Stimulated activated CD4-positive, alpha-beta T cell treated with anti-CD3 and anti-CD28 coated beads, Interleukin-15, amount 100 ng/mL, for 1 hour (primary cell): ENCODE measurements around the gene RGS9BP.
"Not testable (repeated sequence)": the region's sequence is repeated elsewhere in the genome, so short reads cannot be mapped to it uniquely, and the experiment has no call there.

Experiments used
- DNase-seq, 2 donors: peaks; one replicate each; pipeline ENCODE4 v3.0.0-alpha.2; 2020; ENCODE audit warnings: low read depth in 1 of 2, low spot score in 1 of 2

RGS9BP gene, protein sequence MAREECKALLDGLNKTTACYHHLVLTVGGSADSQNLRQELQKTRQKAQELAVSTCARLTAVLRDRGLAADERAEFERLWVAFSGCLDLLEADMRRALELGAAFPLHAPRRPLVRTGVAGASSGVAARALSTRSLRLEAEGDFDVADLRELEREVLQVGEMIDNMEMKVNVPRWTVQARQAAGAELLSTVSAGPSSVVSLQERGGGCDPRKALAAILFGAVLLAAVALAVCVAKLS

DNA sequence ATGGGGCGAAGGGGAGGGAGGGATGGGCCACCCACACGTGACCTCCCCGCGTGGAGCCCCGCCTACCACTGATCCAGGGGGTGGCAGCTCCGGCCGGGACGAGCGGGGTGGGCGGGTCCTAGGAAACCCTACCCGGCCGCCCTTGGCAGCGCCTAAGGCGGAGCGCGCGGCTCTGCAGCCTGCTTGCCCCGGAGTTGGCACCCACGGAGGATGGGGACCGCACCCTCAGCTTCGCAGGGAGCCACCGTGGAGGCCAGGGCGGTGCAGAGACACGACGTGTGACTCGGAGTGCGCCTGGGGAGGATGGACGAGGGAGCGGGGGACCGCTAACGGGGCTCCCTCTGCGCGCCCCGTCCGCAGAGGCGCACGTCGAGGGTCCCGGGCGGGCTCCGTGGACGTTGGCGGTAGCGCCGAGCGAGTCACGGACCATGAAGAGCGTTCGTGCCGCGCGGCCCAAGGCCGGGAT lies at the start of gene RGS9BP:
RGS9BP (plus strand) TSS at position 129 of the 466 bp plus-strand sequence. CDS start 416 bp downstream, outside the sequence.
- DNase-seq: peak; percentile 33 to 45

GRCh38 chr19:32626969-32627368 lies 48.7 kb upstream of the RGS9BP start:
- no peak for DNase-seq

- DNase-seq: no peak
Measured at GRCh38 chr19:32627714-32628270, 47.9 kb upstream of the RGS9BP start.

DNA sequence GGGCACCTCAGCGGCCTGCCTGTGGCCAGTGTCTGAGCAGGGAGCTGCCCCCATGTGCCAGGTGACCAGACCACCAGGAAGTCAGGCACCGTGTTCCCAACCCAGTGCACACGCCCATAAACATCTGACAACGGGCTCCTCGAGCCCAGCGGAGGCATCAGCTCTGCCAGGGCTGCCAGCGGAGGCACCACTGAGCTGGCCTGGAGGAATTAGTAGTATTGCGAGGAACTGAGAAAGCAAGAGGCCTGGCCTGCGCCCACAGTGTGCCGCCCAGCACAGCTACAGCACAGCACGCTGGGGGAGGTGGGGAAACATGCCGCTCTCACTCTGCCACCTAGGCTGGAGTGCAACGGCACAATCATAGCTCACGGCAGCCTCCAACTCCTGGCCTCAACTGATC lies 45.3 kb upstream of the RGS9BP start:
- DNase-seq: no peak

DNA sequence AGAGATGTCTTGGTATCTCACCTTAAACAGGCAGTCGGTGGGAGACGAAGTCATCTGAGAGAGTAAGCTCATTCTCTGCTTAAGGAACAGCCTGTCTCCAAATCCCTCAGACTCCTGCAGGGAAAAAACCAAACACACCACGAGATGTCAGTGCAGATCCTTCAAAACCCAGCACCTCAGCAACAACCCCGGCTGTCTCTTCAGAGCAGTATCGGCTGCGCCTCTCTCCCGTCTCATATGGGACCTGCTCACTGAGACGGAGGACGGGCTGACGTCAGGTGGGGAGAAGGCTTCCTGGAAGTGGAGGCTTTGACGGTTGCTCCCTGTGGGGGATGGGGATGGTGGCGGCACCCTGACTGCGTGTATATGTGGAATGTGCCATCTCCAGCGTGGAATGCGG lies 44.3 kb upstream of the RGS9BP start:
- no peak for DNase-seq

- DNase-seq: no peak
Measured at GRCh38 chr19:32637480-32637879, 38.2 kb upstream of the RGS9BP start.

GRCh38 chr19:32638625-32639024 lies 37.0 kb upstream of the RGS9BP start:
- no peak for DNase-seq

- peak; percentile 26 to 31 for DNase-seq
Measured at GRCh38 chr19:32642771-32643170, 32.9 kb upstream of the RGS9BP start.

- DNase-seq: no peak
Measured at GRCh38 chr19:32646556-32646955, 29.1 kb upstream of the RGS9BP start.

GRCh38 chr19:32647361-32647760 lies 28.3 kb upstream of the RGS9BP start:
- DNase-seq: no peak

DNA sequence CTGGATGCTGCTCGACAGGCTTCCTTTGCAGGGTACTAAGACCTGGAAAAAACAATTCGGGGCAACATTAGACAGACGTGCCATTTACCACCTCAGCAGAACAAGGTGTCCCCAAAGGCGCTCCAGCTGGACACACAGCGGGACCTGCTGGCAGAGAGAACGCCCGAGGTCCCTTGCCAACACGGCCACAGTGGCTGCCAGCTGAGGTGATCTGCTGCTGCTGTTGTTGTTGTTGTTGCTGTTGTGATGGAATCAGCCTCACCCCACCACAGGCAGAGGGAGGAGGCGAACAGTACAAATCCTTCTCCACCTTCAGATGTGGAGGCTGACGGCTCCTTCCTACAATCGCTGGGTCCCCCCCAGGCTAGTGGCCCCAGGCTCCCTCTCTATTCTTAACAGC lies 25.9 kb upstream of the RGS9BP start:
- DNase-seq: no peak

- no peak for DNase-seq
Measured at GRCh38 chr19:32650671-32651070, 25.0 kb upstream of the RGS9BP start.

DNA sequence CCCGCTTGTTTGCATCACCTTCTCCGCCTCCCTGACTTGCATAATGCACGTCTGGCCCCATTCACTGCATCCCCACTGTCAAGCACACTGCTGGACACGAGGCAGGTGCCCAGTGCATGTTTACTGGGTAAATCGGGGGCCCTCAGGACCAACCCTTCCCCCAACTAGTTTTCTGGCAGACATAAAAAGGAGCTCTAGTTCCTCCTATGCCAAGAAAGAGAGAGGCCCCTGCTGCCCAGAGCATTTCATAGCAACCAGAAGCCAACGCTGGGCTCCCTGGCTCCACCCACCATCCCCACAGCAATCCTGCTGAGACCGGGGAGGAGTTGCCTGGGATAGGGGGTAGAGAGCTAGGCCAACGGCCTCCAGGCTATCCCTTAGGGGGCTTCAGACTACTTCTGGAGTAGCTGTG lies 23.9 kb upstream of the RGS9BP start:
- no peak for DNase-seq

GRCh38 chr19:32652331-32652730 lies 23.3 kb upstream of the RGS9BP start:
- DNase-seq: not testable (repeated sequence)

GRCh38 chr19:32652894-32653598 lies 22.6 kb upstream of the RGS9BP start:
- DNase-seq: no peak

GRCh38 chr19:32653599-32653915 lies 22.1 kb upstream of the RGS9BP start:
- no peak for DNase-seq

DNA sequence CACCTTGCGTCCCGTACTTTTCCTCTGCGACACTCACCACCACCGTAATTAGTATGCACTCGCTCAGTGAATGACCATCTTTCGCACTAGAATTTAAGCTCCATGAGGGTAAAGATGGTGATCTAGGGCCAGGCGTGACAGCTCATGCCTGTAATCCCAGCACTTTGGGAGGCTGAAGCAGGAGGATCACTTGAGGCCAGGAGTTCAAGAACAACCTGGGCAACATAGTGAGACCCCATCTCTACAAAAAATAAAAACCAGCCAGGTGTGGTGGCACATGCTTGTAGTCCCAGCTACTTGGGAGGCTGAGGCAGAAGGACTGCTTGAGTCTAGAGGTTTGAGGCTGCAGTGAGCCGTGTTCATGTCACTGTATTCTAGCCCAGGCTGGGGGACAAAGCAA lies 19.3 kb upstream of the RGS9BP start:
- DNase-seq: not testable (repeated sequence)

DNA sequence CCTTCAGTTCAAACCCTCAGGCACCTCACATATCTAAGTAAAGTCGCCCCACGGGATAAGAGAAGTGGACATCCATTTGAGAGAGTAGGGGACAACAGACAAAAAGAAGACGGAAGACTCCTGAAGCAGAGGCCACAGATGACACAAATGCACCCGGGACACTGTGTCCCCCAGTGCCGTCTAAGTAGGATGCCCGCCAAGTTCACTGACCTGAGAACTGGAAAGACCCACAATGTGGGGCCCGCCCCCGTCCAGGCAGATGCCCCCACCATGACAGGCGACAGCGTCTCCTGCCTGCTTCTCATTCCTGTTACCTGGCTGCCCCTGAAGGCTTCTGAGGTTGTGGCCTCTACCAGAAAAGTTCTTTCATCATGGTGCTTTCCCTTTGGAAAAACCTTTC lies 17.6 kb upstream of the RGS9BP start:
- DNase-seq: no peak

- DNase-seq: no peak
Measured at GRCh38 chr19:32658527-32658926, 17.1 kb upstream of the RGS9BP start.

DNA sequence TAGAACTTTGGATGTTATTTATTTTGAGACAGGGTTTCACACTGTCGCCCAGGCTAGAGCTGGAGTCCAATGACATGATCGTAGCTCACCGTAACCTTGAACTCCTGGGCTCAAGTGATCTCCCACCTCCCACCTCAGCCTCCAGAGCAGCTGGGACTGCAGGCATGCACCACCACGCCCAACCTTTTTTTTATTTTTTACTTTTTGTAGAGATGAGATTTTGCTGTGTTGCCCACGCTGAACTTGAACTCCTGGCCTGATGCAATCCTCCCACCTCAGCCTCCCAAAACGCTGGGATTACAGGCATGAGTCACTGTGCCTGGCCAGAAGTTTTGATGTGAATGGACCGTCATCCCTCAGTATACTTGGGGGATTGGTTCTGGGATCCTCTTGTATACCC lies 14.3 kb upstream of the RGS9BP start:
- DNase-seq: no peak

GRCh38 chr19:32662186-32662585 lies 13.5 kb upstream of the RGS9BP start:
- no peak for DNase-seq

- DNase-seq: no peak
Measured at GRCh38 chr19:32666084-32666483, 9.6 kb upstream of the RGS9BP start.

DNA sequence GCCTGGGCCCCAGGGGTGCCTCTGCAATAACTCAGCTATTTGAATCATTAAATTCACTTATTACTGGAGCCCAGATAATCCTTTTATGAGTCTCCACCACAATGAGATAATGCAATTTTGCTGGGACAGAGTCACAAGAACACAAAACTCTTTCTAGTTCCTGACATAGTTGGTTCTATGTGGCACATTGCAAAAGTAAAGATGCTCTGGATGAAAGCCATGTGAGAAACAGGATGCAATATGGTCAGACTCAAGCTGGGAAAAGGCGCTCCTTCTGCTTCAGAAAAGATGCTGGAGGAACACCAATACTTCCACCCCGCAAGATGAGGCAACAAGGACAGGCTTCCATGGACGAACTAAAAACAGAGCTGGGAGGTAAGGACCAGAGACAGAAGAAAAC lies 6.3 kb upstream of the RGS9BP start:
- no peak for DNase-seq
